GM13976 (cell line): ENCODE data around the gene PHF11.
A peak's percentile ranks its signal among the peaks of the same experiment; 100 is the strongest.

ENCODE experiments used
- DNase-seq: peaks from one replicate; pipeline ENCODE4 v3.0.0; 2012; ENCODE audit warnings: low spot score
- in situ Hi-C: fragments of 300-500 bp; cut with MboI; formaldehyde crosslinking; loops from one replicate; pipeline ENCODE4 v1.12.0; 2022; ENCODE audit warnings: low sequenced_read_pairs, mixed read lengths, inconsistent platforms; ENCODE audit not compliant: unreplicated experiment
- TF ChIP-seq, protein P1 (sequence below): IDR thresholded peaks from 2 replicates; pipeline ENCODE4 v1.5.1; 2012; ENCODE audit warnings: borderline replicate concordance, mild to moderate bottlenecking; ENCODE audit not compliant: insufficient read depth; ENCODE audit errors: extremely low read depth, missing control alignments, control extremely low read depth

PHF11 gene

DNA sequence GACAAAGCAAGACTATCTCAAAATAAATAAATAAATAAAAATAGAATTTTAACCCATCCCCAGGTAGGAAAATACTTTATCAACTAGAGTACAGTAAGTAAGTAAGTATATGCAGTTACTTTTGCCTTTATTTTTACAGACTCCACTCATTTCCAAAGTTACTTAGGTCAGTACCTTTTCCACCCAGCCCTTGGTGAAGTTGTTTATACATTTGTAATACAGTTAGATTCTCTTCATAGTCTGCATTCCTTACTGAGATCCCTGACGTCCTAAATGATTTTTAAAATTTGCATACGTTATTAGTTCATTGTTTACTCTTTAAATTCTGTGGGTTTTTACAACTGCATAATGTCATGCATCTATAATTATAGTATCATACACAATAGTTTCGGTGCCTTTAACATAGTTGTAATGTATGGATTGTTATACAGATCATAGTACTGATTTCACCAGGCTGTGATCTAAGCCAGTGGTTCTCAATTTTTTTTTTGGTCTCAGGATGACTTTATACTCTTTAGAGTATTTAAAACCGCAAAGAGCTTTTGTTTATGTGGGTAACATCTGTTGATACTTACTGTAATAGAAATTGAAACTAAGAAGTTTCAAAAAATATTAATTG lies 41.3 kb upstream of the PHF11 start:
- DNase-seq: peak; percentile 56
- in situ Hi-C loops: no loop called here
- TF ChIP-seq, protein P1, sequence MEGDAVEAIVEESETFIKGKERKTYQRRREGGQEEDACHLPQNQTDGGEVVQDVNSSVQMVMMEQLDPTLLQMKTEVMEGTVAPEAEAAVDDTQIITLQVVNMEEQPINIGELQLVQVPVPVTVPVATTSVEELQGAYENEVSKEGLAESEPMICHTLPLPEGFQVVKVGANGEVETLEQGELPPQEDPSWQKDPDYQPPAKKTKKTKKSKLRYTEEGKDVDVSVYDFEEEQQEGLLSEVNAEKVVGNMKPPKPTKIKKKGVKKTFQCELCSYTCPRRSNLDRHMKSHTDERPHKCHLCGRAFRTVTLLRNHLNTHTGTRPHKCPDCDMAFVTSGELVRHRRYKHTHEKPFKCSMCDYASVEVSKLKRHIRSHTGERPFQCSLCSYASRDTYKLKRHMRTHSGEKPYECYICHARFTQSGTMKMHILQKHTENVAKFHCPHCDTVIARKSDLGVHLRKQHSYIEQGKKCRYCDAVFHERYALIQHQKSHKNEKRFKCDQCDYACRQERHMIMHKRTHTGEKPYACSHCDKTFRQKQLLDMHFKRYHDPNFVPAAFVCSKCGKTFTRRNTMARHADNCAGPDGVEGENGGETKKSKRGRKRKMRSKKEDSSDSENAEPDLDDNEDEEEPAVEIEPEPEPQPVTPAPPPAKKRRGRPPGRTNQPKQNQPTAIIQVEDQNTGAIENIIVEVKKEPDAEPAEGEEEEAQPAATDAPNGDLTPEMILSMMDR: no peak

DNA sequence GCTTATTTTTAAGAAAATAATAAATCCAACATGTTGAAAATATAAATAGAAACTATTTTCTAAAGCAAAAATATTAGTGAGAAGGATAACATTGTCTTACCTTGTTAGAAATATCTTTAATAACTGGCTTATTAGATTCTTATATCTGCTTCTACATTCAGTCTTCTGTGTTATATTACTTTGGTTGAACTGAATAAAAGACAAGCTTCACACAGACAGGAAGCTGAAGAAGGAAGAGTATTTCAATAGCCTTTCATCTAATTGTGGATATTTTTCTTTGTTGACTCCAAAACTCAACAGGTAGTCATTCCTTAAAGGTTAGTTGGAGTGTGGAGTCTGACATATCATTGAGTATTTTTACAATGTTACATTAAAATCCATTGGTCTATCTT lies 40.8 kb upstream of the PHF11 start:
- TF ChIP-seq, protein P1: no peak
- DNase-seq: no peak
- in situ Hi-C loops: no loop called here

DNA sequence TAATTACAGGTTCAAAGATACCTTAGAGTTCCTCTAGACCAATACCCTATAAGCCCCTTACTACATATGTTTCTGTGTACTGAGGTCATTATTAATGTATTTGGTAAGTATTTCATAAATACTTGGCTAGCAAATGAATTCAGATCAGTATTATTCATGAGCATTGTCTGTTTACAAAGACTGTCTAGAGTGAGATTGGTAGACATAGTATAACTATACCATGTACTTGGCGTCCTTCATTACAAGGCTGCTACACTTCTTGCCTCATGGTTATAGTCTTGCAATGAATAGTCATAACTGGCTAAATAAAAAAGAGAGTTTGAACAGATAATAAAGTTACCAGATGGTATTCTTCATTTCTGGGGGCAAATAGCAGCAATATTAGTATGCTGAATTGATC lies 39.6 kb upstream of the PHF11 start:
- in situ Hi-C loops: no loop called here
- TF ChIP-seq, protein P1: no peak
- no peak for DNase-seq

DNA sequence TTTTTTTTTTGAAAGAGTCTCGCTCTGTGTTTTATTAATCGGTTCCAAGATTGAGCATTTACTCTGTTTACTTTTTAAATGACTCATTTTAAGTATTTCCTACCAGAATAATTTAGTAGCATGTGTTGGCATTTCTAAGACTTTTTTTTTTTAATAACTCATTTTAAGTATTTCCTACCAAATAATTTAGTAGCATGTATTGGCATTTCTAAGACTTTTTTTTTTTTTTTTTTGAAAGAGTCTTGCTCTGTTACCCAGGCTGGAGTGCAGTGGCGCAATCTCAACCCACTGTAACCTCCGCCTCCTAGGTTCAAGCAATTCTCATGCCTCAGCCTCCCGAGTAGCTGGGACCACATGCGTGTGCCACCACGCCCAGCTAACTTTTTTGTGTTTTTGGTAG lies 38.5 kb upstream of the PHF11 start:
- in situ Hi-C loops: no loop called here
- TF ChIP-seq, protein P1: no peak
- DNase-seq: no peak

DNA sequence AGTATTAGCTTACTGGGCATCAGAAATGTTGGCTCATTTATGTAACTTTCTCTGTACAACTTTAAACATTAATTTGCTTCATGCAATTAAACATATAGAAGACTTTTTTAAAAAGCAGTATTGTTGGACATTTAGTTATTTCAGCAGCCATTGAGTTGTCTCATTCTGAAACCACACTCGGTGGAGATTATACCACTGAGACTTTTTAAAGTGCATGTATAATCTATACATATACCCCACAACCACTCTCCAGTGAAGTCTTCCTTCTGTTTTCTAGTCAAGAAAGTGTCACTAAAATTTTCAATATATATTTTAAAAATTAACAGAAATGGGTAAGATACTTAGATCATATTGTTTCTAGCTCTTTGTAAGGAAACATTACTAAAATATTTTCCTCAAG lies 36.2 kb upstream of the PHF11 start:
- TF ChIP-seq, protein P1: no peak
- DNase-seq: peak; percentile 34
- in situ Hi-C loops: no loop called here

DNA sequence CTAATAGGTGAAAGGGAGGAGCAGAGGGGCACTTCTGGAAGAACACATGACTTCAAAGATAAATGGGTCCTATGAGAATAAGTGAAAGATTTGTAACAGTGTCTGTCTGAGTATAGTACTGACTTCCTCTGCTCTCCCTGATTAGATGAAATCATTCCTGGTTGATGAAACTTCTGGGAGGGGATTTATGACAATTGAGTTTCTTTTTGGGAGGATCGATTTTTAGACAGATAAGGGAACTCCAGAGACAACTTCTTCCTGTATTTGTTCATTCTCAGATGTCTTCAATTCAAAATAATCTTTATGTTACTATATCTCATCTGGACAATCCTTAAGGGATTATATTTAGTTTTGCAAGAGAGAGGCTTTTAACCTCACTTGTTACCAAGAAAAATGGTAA lies 31.7 kb upstream of the PHF11 start:
- TF ChIP-seq, protein P1: no peak
- in situ Hi-C loops: no loop called here

More for the DNA sequence above, 31.7 kb upstream of the PHF11 start:
- DNase-seq: no peak
